WTC11 (cell line): ENCODE data around the gene KRTAP10-3. TPM values are rescaled to one million over a fixed set of nuclear protein-coding genes. Genes with fewer than 3 reads are reported as not detected.

Experiments used
- ATAC-seq: fragments of 200-7000 bp; cut with Tn5 transposase; 2 replicates; pipeline ENCODE4 v1.10.0; 2021; ENCODE audit warnings: mild to moderate bottlenecking, moderate library complexity
- CTCF ChIA-PET: fragments of 300-600 bp; sonication (Branson Sonifier 250); formaldehyde crosslinking; loops from one replicate; lab custom pipeline; 2021; ENCODE audit warnings: antibody characterized with exemption; lab: Charles Lee
- POLR2A ChIA-PET: fragments of 350-600 bp; sonication (Branson Sonifier 250); formaldehyde crosslinking; loops from one replicate; lab custom pipeline; 2021; ENCODE audit warnings: antibody characterized with exemption; lab: Charles Lee
- DNase-seq: peaks from one replicate; pipeline ENCODE4 v3.0.0; 2021; ENCODE audit warnings: low spot score
- H3K27ac Mint-ChIP-seq: 2 replicates; pipeline ENCODE4 v1.8.0; 2021; ENCODE audit warnings: mixed read lengths
- H3K27me3 Mint-ChIP-seq: 2 replicates; pipeline ENCODE4 v1.8.0; 2021; ENCODE audit warnings: low read depth, mild to moderate bottlenecking, moderate library complexity, mixed read lengths
- H3K36me3 Mint-ChIP-seq: 2 replicates; pipeline ENCODE4 v1.8.0; 2021; ENCODE audit warnings: mixed read lengths
- H3K4me1 Mint-ChIP-seq: 2 replicates; pipeline ENCODE4 v1.8.0; 2022; ENCODE audit warnings: mixed read lengths
- H3K4me3 Mint-ChIP-seq: 2 replicates; pipeline ENCODE4 v1.8.0; 2021; ENCODE audit warnings: mild to moderate bottlenecking, moderate library complexity, mixed read lengths
- H3K9me3 Mint-ChIP-seq: 2 replicates; pipeline ENCODE4 v1.8.0; 2021; ENCODE audit warnings: mixed read lengths
- ATF2 ChIP-seq: sonication (generic); formaldehyde crosslinking; IDR thresholded peaks from 2 replicates; pipeline ENCODE4 v1.8.1; 2022; ENCODE audit warnings: low read depth, missing genetic modification reagents, borderline replicate concordance
- ATF3 ChIP-seq: sonication (generic); formaldehyde crosslinking; conservative IDR thresholded peaks from 2 replicates; pipeline ENCODE4 v1.8.1; 2022; ENCODE audit warnings: mild to moderate bottlenecking, missing genetic modification reagents
- CREB1 ChIP-seq: sonication (generic); formaldehyde crosslinking; IDR thresholded peaks from 2 replicates; pipeline ENCODE4 v1.8.0; 2023; ENCODE audit warnings: mild to moderate bottlenecking, missing genetic modification reagents
- FOXJ3 ChIP-seq: sonication (generic); formaldehyde crosslinking; IDR thresholded peaks from 2 replicates; pipeline ENCODE4 v1.9.0; 2021; ENCODE audit warnings: missing genetic modification reagents, mild to moderate bottlenecking, borderline replicate concordance
- HMGA2 ChIP-seq: fragments of 250-450 bp; sonication (Bioruptor Pico); IDR thresholded peaks from 2 replicates; pipeline ENCODE4 v1.4.0; 2021; ENCODE audit warnings: mild to moderate bottlenecking, moderate library complexity
- HMGXB4 ChIP-seq: sonication (generic); formaldehyde crosslinking; IDR thresholded peaks from 2 replicates; pipeline ENCODE4 v1.8.1; 2023; ENCODE audit warnings: mild to moderate bottlenecking, moderate library complexity, missing genetic modification reagents
- NFYB ChIP-seq: sonication (generic); formaldehyde crosslinking; conservative IDR thresholded peaks from 2 replicates; pipeline ENCODE4 v1.8.0; 2022; ENCODE audit warnings: low read depth, missing genetic modification reagents
- NR1H2 ChIP-seq: sonication (generic); formaldehyde crosslinking; IDR thresholded peaks from 2 replicates; pipeline ENCODE4 v1.9.0; 2021; ENCODE audit warnings: mild to moderate bottlenecking, moderate library complexity, missing genetic modification reagents
- NR3C1 ChIP-seq: sonication (generic); formaldehyde crosslinking; conservative IDR thresholded peaks from 2 replicates; pipeline ENCODE4 v1.8.1; 2023; ENCODE audit warnings: low read depth, mild to moderate bottlenecking, missing genetic modification reagents
- ZNF263 ChIP-seq: sonication (generic); formaldehyde crosslinking; IDR thresholded peaks from 2 replicates; pipeline ENCODE4 v1.8.1; 2022; ENCODE audit warnings: low read depth, mild to moderate bottlenecking, moderate library complexity, missing genetic modification reagents
- ZNF423 ChIP-seq: fragments of 250-450 bp; sonication (Bioruptor Pico); IDR thresholded peaks from 2 replicates; pipeline ENCODE4 v2.1.2; 2022; ENCODE audit warnings: mild to moderate bottlenecking, moderate library complexity
- ZNF671 ChIP-seq: fragments of 250-450 bp; sonication (Bioruptor Pico); IDR thresholded peaks from 2 replicates; pipeline ENCODE4 v1.8.0; 2021; ENCODE audit warnings: mild to moderate bottlenecking
- total RNA-seq: library from RNA; stranded (reverse); gene quantifications from 3 replicates; pipeline ENCODE4 v1.2.3, GENCODE V29; 2021
- TF ChIP-seq, protein P1 (sequence below): sonication (generic); formaldehyde crosslinking; IDR thresholded peaks from 2 replicates; pipeline ENCODE4 v1.8.1; 2022; ENCODE audit warnings: low read depth, mild to moderate bottlenecking, moderate library complexity, missing genetic modification reagents, borderline replicate concordance
- TF ChIP-seq, protein P2 (sequence below): sonication (generic); formaldehyde crosslinking; IDR thresholded peaks from 2 replicates; pipeline ENCODE4 v1.8.1; 2022; ENCODE audit warnings: mild to moderate bottlenecking, missing genetic modification reagents, moderate library complexity, borderline replicate concordance

KRTAP10-3 gene
- total RNA-seq, 1 experiment from 2014 or later: not detected

- TF ChIP-seq ZNF671 (CRISPR knock-in tag): no peak
- no peak for TF ChIP-seq ZNF263 (CRISPR knock-in tag)
- no peak for TF ChIP-seq FOXJ3 (CRISPR knock-in tag)
These were observed 25.3 kb downstream of the KRTAP10-3 start (continued) for GRCh38 chr21:44533121-44533890.

- TF ChIP-seq ATF3 (CRISPR knock-in tag) (no peak), ATF2 (CRISPR knock-in tag) (no peak), FOXJ3 (CRISPR knock-in tag) (no peak), HMGA2 (CRISPR knock-in tag) (no peak), HMGXB4 (no peak), ZNF423 (CRISPR knock-in tag) (no peak), NR1H2 (CRISPR knock-in tag) (no peak), NR3C1 (CRISPR knock-in tag) (no peak)
- TF ChIP-seq, protein P1, sequence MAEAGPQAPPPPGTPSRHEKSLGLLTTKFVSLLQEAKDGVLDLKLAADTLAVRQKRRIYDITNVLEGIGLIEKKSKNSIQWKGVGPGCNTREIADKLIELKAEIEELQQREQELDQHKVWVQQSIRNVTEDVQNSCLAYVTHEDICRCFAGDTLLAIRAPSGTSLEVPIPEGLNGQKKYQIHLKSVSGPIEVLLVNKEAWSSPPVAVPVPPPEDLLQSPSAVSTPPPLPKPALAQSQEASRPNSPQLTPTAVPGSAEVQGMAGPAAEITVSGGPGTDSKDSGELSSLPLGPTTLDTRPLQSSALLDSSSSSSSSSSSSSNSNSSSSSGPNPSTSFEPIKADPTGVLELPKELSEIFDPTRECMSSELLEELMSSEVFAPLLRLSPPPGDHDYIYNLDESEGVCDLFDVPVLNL: no peak
- TF ChIP-seq, protein P2, sequence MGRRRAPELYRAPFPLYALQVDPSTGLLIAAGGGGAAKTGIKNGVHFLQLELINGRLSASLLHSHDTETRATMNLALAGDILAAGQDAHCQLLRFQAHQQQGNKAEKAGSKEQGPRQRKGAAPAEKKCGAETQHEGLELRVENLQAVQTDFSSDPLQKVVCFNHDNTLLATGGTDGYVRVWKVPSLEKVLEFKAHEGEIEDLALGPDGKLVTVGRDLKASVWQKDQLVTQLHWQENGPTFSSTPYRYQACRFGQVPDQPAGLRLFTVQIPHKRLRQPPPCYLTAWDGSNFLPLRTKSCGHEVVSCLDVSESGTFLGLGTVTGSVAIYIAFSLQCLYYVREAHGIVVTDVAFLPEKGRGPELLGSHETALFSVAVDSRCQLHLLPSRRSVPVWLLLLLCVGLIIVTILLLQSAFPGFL (CRISPR knock-in tag): no peak
- H3K9me3 Mint-ChIP-seq: peaks cover 7% of the 10 kb centered on the region
- peak; percentile 9 for DNase-seq
- ChIA-PET POLR2A (no interaction called here), CTCF (interaction anchor here (1.0 to 3.3 kb wide), 3 partner anchors 22 to 261 kb away, joined by 3 to 13 read pairs (median 3); no protein-coding TSS in a partner anchor)
- 0 out of 2 replicates have a peak, but pooled peaks cover 2% of the 10 kb centered on the region for H3K36me3 Mint-ChIP-seq
- H3K27ac Mint-ChIP-seq: no peak overlapping the region; the same call in 1 of the 2 replicates
- no peaks in the 10 kb centered on the region for H3K27me3 Mint-ChIP-seq
- H3K4me3 Mint-ChIP-seq: no peak overlapping the region
- peaks cover 2% of the 10 kb centered on the region; the same call in 1 of the 2 replicates for H3K4me1 Mint-ChIP-seq
- no peak for ATAC-seq
These were observed 25.9 kb downstream of the KRTAP10-3 start for GRCh38 chr21:44532712-44533111.

DNA sequence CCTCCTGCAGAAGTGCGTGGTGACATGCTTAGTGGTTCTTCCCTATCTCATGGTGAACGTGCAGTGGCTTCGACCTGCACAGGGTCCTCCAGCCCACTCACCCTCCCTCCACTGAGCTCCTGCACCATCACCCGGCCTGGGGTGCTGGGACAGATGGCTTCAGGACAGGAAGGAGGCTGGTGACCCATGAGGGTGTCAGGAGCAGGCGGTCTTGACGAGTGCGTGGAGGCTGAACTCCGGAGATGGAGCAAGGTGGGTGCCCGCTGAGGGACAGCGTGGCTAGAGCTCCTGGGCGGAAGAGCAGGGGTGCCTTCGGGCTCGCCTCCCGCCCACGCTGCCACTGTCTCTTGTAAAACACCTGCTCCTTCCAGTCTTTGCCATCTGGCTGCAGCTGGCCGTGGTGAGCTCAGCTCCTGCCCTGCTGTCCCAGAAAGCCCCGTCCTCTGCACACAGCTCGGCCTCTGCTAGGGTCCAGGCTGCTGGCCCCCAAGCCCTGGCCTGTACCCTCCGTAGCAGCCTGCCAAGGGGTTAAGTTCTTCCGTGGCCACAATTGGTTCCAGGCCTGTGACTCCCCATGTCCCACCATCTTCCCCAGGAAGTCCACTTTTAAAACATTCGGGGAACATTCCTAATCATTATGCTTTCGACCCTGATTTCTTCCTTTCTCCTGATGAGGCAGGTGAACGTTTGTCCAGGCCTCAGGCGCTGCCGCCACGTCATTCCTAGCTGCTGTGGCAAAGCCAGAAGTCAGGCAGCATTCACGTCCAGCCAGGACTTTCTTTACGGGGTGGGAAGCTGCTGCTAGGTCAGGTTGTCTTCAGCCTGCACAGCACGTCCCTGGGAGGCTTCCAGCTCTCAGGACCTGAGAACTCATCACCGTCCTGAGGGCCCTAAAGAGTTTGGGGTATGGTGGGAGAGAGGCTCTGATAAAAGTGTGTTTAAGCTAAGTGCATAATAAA, 26.7 kb downstream of the KRTAP10-3 start:
- DNase-seq (peak; percentile 6), ATAC-seq (no peak)
- Mint-ChIP-seq H3K27me3 (no peaks in the 10 kb centered on the region), H3K36me3 (0 out of 2 replicates have a peak, but pooled peaks cover 2% of the 10 kb centered on the region), H3K4me1 (peaks cover 2% of the 10 kb centered on the region; the same call in 1 of the 2 replicates), H3K4me3 (no peak overlapping the region), H3K9me3 (peaks cover 7% of the 10 kb centered on the region), H3K27ac (peak overlapping the region; percentile 13; the same call in 1 of the 2 replicates)
- TF ChIP-seq HMGA2 (CRISPR knock-in tag): no peak
- TF ChIP-seq CREB1 (CRISPR knock-in tag): no peak
- no peak for TF ChIP-seq NFYB (CRISPR knock-in tag)
- ChIA-PET CTCF (interaction anchor here (1.0 to 3.3 kb wide), 4 partner anchors 22 to 261 kb away, joined by 3 to 13 read pairs (median 4); no protein-coding TSS in a partner anchor), POLR2A (interaction anchor here (1.1 kb wide), 1 partner anchor 11 kb away, joined by 3 read pairs; no protein-coding TSS in a partner anchor)
